Spinal cord (tissue), 10 donors: Measurements from ENCODE around the gene RNF186. TPM values are rescaled to one million over a fixed set of nuclear protein-coding genes. Genes with fewer than 3 reads are reported as not detected.

Experiments
- DNase-seq, 6 donors: peaks; one replicate each; pipeline versions ENCODE4 v3.0.0 to v3.0.0-alpha.2; 2013 to 2015; ENCODE audit warnings: low spot score in 6 of 6, low read depth in 4 of 6
- H3K27ac ChIP-seq: one replicate; pipeline ENCODE4 v1.5.1; 2013; ENCODE audit warnings: low read depth, low read length, control low read depth
- H3K27me3 ChIP-seq: one replicate; pipeline ENCODE4 v1.6.1; 2013; ENCODE audit warnings: low read length; ENCODE audit not compliant: control insufficient read depth, insufficient read depth
- H3K36me3 ChIP-seq: one replicate; pipeline ENCODE4 v1.6.1; 2013; ENCODE audit warnings: low read length; ENCODE audit not compliant: control insufficient read depth, insufficient read depth
- H3K4me1 ChIP-seq: one replicate; pipeline ENCODE4 v1.6.1; 2013; ENCODE audit warnings: low read length; ENCODE audit not compliant: control insufficient read depth, insufficient read depth
- H3K4me3 ChIP-seq: one replicate; pipeline ENCODE4 v1.5.1; 2013; ENCODE audit warnings: low read depth, low read length, control low read depth
- H3K9me3 ChIP-seq: one replicate; pipeline ENCODE4 v1.6.1; 2013; ENCODE audit warnings: low read length; ENCODE audit not compliant: control insufficient read depth, insufficient read depth
- WGBS: methylation state at CpG from one replicate; pipeline ENCODE4 v1.1.5; 2013; ENCODE audit warnings: missing lambda C conversion rate; ENCODE audit not compliant: insufficient coverage; 5-methylcytosine and 5-hydroxymethylcytosine counted together
- long read RNA-seq, 4 donors: transcript quantifications; one replicate each; lab custom pipeline, GENCODE V29; 2026
- polyA plus RNA-seq, 2 donors: library from polyadenylated mRNA; unstranded; fragments of 120-200 nt; gene quantifications; one replicate each; pipeline ENCODE4 v1.2.1, GENCODE V29; 2013; ENCODE audit not compliant: insufficient read length in 2 of 2
- total RNA-seq, 2 donors: library from RNA; depleted of rRNA in 1 of 2; stranded (reverse); fragments of 120-200 nt in 1 of 2; fragments of >200 nt in 1 of 2; gene quantifications; one replicate each; pipeline versions ENCODE4 v1.2.3 to v1.2.4, GENCODE V29; 2013 to 2014
- donor health status: healthy.

Gene RNF186
- total RNA-seq (not detected), polyA plus RNA-seq (not detected)
- long read RNA-seq, donor 1: 0 reads
- long read RNA-seq, donor 2, partial matches to known transcripts: 0 of 1 reads
- long read RNA-seq, donor 2, other reads (novel, unspliced or antisense): 0 of 1 reads
- long read RNA-seq, donor 3: 0 reads
- long read RNA-seq, donor 4: 0 reads

- Histone ChIP-seq H3K9me3 (no peaks in the 10 kb centered on the region), H3K4me1 (no peaks in the 10 kb centered on the region), H3K27me3 (no peaks in the 10 kb centered on the region), H3K36me3 (no peaks in the 10 kb centered on the region), H3K27ac (no peak within 1 kb of the TSS), H3K4me3 (no peak within 1 kb of the TSS)
- WGBS: 83% methylated on average over 19 of the region's 22 CpGs
- DNase-seq: no peak
Observed at GRCh38 chr1:19814681-19815503, at the start of gene RNF186. TSS of gene RNF186 (minus strand) at chr1:19815283. CDS start at chr1:19815101, 182 bp downstream.

DNA sequence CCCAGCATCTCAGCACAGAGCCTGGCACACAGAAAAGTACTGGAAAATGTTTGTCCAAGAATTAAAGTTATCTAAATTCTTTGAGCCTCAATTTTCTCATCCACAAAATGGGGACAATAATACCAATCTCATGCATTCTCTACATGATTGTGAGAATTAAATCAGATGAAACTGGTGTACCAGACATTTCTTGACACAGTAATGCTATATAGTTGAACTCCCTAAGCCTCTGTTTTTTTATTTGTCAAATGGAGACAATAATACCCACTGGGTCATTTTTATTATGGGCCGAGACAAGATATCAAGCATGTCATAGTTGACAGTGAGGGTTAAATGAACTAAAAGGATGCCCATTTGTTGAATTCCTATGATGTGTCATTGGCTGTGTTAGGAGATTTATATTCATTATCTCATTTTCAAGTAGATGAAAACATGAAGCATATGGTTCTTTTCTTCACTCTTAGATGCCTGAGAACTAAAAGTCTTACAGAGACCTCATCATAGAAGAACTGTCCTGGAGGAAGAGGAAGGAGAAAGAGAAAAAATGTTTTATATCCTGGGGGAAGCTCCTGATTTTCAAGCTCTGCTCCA, 49.6 kb upstream of the RNF186 start:
- Histone ChIP-seq H3K27ac (no peak overlapping the region), H3K9me3 (no peaks in the 10 kb centered on the region), H3K4me1 (no peaks in the 10 kb centered on the region), H3K4me3 (no peak overlapping the region), H3K27me3 (no peaks in the 10 kb centered on the region), H3K36me3 (no peaks in the 10 kb centered on the region)
- WGBS: no CpG with 5 or more reads among the region's 1 CpG
- no peak for DNase-seq

- no peak for DNase-seq
- H3K9me3 ChIP-seq: no peaks in the 10 kb centered on the region
- H3K27ac ChIP-seq: no peak overlapping the region
- 100% methylated on average over 1 of the region's 3 CpGs for WGBS
- H3K4me1 ChIP-seq: no peaks in the 10 kb centered on the region
- no peaks in the 10 kb centered on the region for H3K27me3 ChIP-seq
- H3K4me3 ChIP-seq: no peak overlapping the region
- no peaks in the 10 kb centered on the region for H3K36me3 ChIP-seq
Observed at GRCh38 chr1:19862944-19863343, 47.9 kb upstream of the RNF186 start.

- H3K9me3 ChIP-seq: no peaks in the 10 kb centered on the region
- H3K4me1 ChIP-seq: no peaks in the 10 kb centered on the region
- no peak for DNase-seq
- H3K27ac ChIP-seq: no peak overlapping the region
- WGBS: 71% methylated on average over 1 of the region's 1 CpG
- H3K36me3 ChIP-seq: no peaks in the 10 kb centered on the region
- no peaks in the 10 kb centered on the region for H3K27me3 ChIP-seq
- H3K4me3 ChIP-seq: no peak overlapping the region
Observed at GRCh38 chr1:19861842-19862530, 46.9 kb upstream of the RNF186 start.

GRCh38 chr1:19861034-19861433, 46.0 kb upstream of the RNF186 start:
- no peaks in the 10 kb centered on the region for H3K36me3 ChIP-seq

DNA sequence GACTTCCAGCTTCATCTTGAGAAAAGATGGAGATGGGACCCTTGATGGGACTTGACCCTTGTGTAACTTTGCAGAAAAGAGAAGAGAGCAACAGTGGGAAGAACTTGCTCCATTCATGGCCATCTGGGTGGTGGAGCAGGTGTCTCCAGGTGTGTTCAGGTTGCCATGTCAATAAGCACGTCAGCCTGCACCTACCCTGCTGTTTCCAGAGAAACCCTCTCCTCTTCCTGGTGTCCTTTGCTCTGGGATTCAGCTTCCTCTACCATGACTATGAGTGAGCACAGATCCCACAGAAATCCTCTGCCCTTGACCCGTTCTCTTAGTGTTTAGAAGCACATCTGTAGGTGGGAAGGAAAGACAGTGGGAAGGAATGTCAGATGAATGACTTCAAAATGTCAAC, 45.3 kb upstream of the RNF186 start:
- Histone ChIP-seq H3K4me1 (no peaks in the 10 kb centered on the region), H3K4me3 (no peak overlapping the region), H3K9me3 (no peaks in the 10 kb centered on the region), H3K36me3 (no peaks in the 10 kb centered on the region), H3K27me3 (no peaks in the 10 kb centered on the region), H3K27ac (no peak overlapping the region)
- 89% methylated on average over 1 of the region's 2 CpGs for whole genome bisulfite sequencing
- DNase-seq: no peak

More at GRCh38 chr1:19861034-19861433, 46.0 kb upstream of the RNF186 start:
- DNase-seq: no peak
- Histone ChIP-seq H3K4me1 (no peaks in the 10 kb centered on the region), H3K9me3 (no peaks in the 10 kb centered on the region), H3K27ac (no peak overlapping the region), H3K4me3 (no peak overlapping the region), H3K27me3 (no peaks in the 10 kb centered on the region)
- 75% methylated on average over 1 of the region's 2 CpGs for WGBS

DNA sequence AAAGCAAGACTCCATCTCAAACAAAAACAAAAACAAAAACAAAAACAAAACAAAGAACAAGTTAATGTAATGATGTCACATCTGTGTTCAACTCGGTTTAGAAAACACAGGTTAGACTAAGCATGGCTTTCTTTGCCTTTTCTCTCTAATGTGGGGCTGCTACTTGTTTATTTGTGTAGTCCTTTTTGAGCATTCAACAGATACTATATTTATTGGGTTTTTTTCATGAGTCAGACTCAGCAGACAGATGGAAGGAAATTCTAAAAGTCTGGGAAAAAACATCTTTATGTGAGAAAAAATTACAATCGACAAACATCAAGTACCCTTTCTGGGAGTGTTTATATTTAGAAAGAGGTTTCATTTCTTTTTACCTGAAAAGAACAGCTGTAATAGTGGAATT, 44.8 kb upstream of the RNF186 start:
- Histone ChIP-seq H3K27me3 (no peaks in the 10 kb centered on the region), H3K9me3 (no peaks in the 10 kb centered on the region), H3K27ac (no peak overlapping the region), H3K4me1 (no peaks in the 10 kb centered on the region), H3K36me3 (no peaks in the 10 kb centered on the region), H3K4me3 (no peak overlapping the region)
- no CpG with 5 or more reads among the region's 2 CpGs for WGBS
- DNase-seq: no peak

DNA sequence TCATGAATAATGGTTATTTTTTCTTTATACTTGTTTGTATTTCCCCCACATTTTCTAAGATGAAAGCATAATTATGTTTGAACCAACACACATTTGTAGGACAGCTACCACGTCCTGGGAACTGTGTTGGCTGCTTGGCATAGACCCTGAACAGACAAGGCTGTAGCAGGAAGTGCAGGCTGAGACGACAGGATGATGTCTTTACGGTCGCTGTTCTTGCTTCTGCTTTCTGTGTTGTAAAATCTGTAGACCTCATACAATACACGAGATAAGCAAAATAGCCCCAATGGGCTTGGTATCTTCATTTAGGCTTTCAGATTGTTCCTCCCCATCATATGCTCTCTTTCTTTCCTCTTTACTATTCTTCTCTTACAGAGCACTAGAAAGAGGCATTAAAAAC, 43.8 kb upstream of the RNF186 start:
- DNase-seq: no peak
- H3K9me3 ChIP-seq: no peaks in the 10 kb centered on the region
- H3K36me3 ChIP-seq: no peaks in the 10 kb centered on the region
- WGBS: 64% methylated on average over 3 of the region's 5 CpGs
- no peaks in the 10 kb centered on the region for H3K27me3 ChIP-seq
- H3K4me1 ChIP-seq: no peaks in the 10 kb centered on the region
- no peak overlapping the region for H3K27ac ChIP-seq
- H3K4me3 ChIP-seq: no peak overlapping the region

GRCh38 chr1:19854866-19855265, 39.8 kb upstream of the RNF186 start:
- no peak overlapping the region for H3K4me3 ChIP-seq
- no peaks in the 10 kb centered on the region for H3K27me3 ChIP-seq
- H3K36me3 ChIP-seq: no peaks in the 10 kb centered on the region
- no peak for DNase-seq
- H3K27ac ChIP-seq: no peak overlapping the region
- H3K4me1 ChIP-seq: no peaks in the 10 kb centered on the region
- no peaks in the 10 kb centered on the region for H3K9me3 ChIP-seq
